ENCODE data around the gene CCDC88C.

Gene CCDC88C

GRCh38 chr14:91414475-91414833 lies 3.2 kb downstream of the CCDC88C start:
- no peak for TF ChIP-seq CTCF (IDR thresholded peaks at IDR 0.05)
- H3K9ac ChIP-seq, result no peak overlapping the region
- H3K27ac ChIP-seq, result no peak overlapping the region
- no peak overlapping the region for H3K4me2 ChIP-seq (ENCODE audit: low read length)
- no peak overlapping the region for H3K4me3 ChIP-seq (ENCODE audit: low read depth, low read length)
- no peaks in the 10 kb centered on the region for H3K9me3 ChIP-seq (ENCODE audit: control insufficient read depth, low read length)
- no peaks in the 10 kb centered on the region for H3K27me3 ChIP-seq (ENCODE audit: control insufficient read depth, insufficient read depth, low read length)
- H3K4me1 ChIP-seq, result peaks cover 29% of the 10 kb centered on the region
- no peaks in the 10 kb centered on the region for H3K36me3 ChIP-seq (ENCODE audit: control insufficient read depth, insufficient read depth, low read length)
- H3K79me2 ChIP-seq, result peaks cover 26% of the 10 kb centered on the region
- H2AFZ ChIP-seq, result no peak overlapping the region

GRCh38 chr14:91413547-91414474 lies 3.8 kb downstream of the CCDC88C start:
- Histone ChIP-seq H3K9me3 (ENCODE audit: control insufficient read depth, low read length) (no peaks in the 10 kb centered on the region), H3K9ac (no peak overlapping the region), H3K4me3 (ENCODE audit: low read depth, low read length) (no peak overlapping the region), H3K27ac (peak overlapping the region; percentile 75), H3K36me3 (ENCODE audit: control insufficient read depth, insufficient read depth, low read length) (no peaks in the 10 kb centered on the region), H3K79me2 (peaks cover 28% of the 10 kb centered on the region), H3K4me2 (ENCODE audit: low read length) (peak overlapping the region; percentile 25), H3K4me1 (peaks cover 29% of the 10 kb centered on the region), H2AFZ (peak overlapping the region; percentile 75), H3K27me3 (ENCODE audit: control insufficient read depth, insufficient read depth, low read length) (no peaks in the 10 kb centered on the region)
- no peak for TF ChIP-seq CTCF (IDR thresholded peaks at IDR 0.05)

GRCh38 chr14:91412939-91413338 lies 4.7 kb downstream of the CCDC88C start:
- no peak overlapping the region for H3K4me2 ChIP-seq (ENCODE audit: low read length)
- no peaks in the 10 kb centered on the region for H3K9me3 ChIP-seq (ENCODE audit: control insufficient read depth, low read length)
- H3K79me2 ChIP-seq, result peaks cover 34% of the 10 kb centered on the region
- H2AFZ ChIP-seq, result no peak overlapping the region
- TF ChIP-seq CTCF (IDR thresholded peaks at IDR 0.05), result no peak
- H3K9ac ChIP-seq, result no peak overlapping the region
- H3K36me3 ChIP-seq (ENCODE audit: control insufficient read depth, insufficient read depth, low read length), result no peaks in the 10 kb centered on the region
- no peak overlapping the region for H3K27ac ChIP-seq
- no peak overlapping the region for H3K4me3 ChIP-seq (ENCODE audit: low read depth, low read length)
- H3K27me3 ChIP-seq (ENCODE audit: control insufficient read depth, insufficient read depth, low read length), result no peaks in the 10 kb centered on the region
- peaks cover 24% of the 10 kb centered on the region for H3K4me1 ChIP-seq

- Histone ChIP-seq H3K9ac (no peak overlapping the region), H3K4me3 (ENCODE audit: low read depth, low read length) (no peak overlapping the region), H3K4me1 (peaks cover 18% of the 10 kb centered on the region), H3K4me2 (ENCODE audit: low read length) (no peak overlapping the region), H3K9me3 (ENCODE audit: control insufficient read depth, low read length) (no peaks in the 10 kb centered on the region), H3K79me2 (peaks cover 44% of the 10 kb centered on the region), H3K27me3 (ENCODE audit: control insufficient read depth, insufficient read depth, low read length) (no peaks in the 10 kb centered on the region), H3K36me3 (ENCODE audit: control insufficient read depth, insufficient read depth, low read length) (no peaks in the 10 kb centered on the region), H2AFZ (no peak overlapping the region), H3K27ac (no peak overlapping the region)
- TF ChIP-seq CTCF (IDR thresholded peaks at IDR 0.05), result no peak
These were observed 6.7 kb downstream of the CCDC88C start for GRCh38 chr14:91410771-91411536.

Measured in parathyroid adenoma (tissue), 2 donors.